Fibroblast of lung (primary cell): ENCODE data around the gene UBAP2. TPM values are rescaled to one million over a fixed set of nuclear protein-coding genes. Genes with fewer than 3 reads are reported as not detected.

Source experiments
- DNase-seq, 2 donors: peaks; one replicate each; pipeline versions ENCODE4 v3.0.0 to v3.0.0-alpha.2; 2010; ENCODE audit warnings: low read depth in 2 of 2
- H2AFZ ChIP-seq: 2 replicates; pipeline ENCODE4 v1.5.1; 2012; ENCODE audit warnings: low read length, control low read depth, inconsistent platforms
- H3K27ac ChIP-seq: 2 replicates; pipeline ENCODE4 v1.5.1; 2011; ENCODE audit warnings: low read length, control low read depth; ENCODE audit not compliant: insufficient read depth
- H3K27me3 ChIP-seq: 2 replicates; pipeline ENCODE4 v1.5.1; 2011; ENCODE audit warnings: mild to moderate bottlenecking, low read length; ENCODE audit not compliant: control insufficient read depth, insufficient read depth
- H3K36me3 ChIP-seq: 2 replicates; pipeline ENCODE4 v1.5.1; 2011; ENCODE audit warnings: low read length; ENCODE audit not compliant: control insufficient read depth, insufficient read depth
- H3K4me1 ChIP-seq: 2 replicates; pipeline ENCODE4 v1.5.1; 2011; ENCODE audit warnings: low read length; ENCODE audit not compliant: control insufficient read depth, insufficient read depth; ENCODE audit errors: extremely low read depth
- H3K4me2 ChIP-seq: 2 replicates; pipeline ENCODE4 v1.5.1; 2011; ENCODE audit warnings: low read length, control low read depth; ENCODE audit not compliant: insufficient read depth; ENCODE audit errors: extremely low read depth
- H3K4me3 ChIP-seq, 4 experiments: fragments of 200-600 bp in 1 of 4; sonication (generic) in 1 of 4; replicated peaks in 1 of 4; 2 replicates each; pipeline ENCODE4 v1.5.1; 2011 to 2016; ENCODE audit warnings: low read length in 4 of 4, low read depth in 3 of 4, mild to moderate bottlenecking in 3 of 4, control low read depth in 2 of 4, inconsistent platforms in 1 of 4, mixed read lengths in 1 of 4; ENCODE audit not compliant: insufficient read depth in 1 of 4; ENCODE audit errors: control extremely low read depth in 1 of 4
- H3K79me2 ChIP-seq: 2 replicates; pipeline ENCODE4 v1.5.1; 2012; ENCODE audit warnings: mild to moderate bottlenecking, low read length, inconsistent platforms; ENCODE audit not compliant: control insufficient read depth, insufficient read depth
- H3K9ac ChIP-seq: 2 replicates; pipeline ENCODE4 v1.5.1; 2011; ENCODE audit warnings: mild to moderate bottlenecking, low read length, control low read depth; ENCODE audit not compliant: insufficient read depth
- H3K9me3 ChIP-seq: 2 replicates; pipeline ENCODE4 v1.5.1; 2012; ENCODE audit warnings: low read depth, low read length; ENCODE audit not compliant: control insufficient read depth, insufficient read depth
- H4K20me1 ChIP-seq: 2 replicates; pipeline ENCODE4 v1.5.1; 2011; ENCODE audit warnings: low read length; ENCODE audit not compliant: control insufficient read depth, insufficient read depth; ENCODE audit errors: extremely low read depth
- EZH2 ChIP-seq: IDR thresholded peaks from 2 replicates; pipeline ENCODE4 v1.5.1; 2012; ENCODE audit warnings: low read length, control low read depth, mild to moderate bottlenecking; ENCODE audit errors: missing control alignments
- polyA plus RNA-seq, 2 donors: library from polyadenylated mRNA; depleted of rRNA in 1 of 2; stranded (reverse) in 1 of 2; unstranded in 1 of 2; fragments of >200 nt; gene quantifications; 2 replicates each; pipeline ENCODE4 v1.2.1, GENCODE V29; 2011 to 2012; ENCODE audit warnings: missing spikeins in 1 of 2
- total RNA-seq: library from RNA; depleted of rRNA; stranded (reverse); fragments of >200 nt; gene quantifications from 2 replicates; pipeline ENCODE4 v1.2.1, GENCODE V29; 2014
- TF ChIP-seq, protein P1 (sequence below), 2 donors: IDR thresholded peaks in 1 of 2; conservative IDR thresholded peaks in 1 of 2; 1 replicate in 1 of 2; 2 replicates in 1 of 2; pipeline ENCODE4 v1.5.1; 2011 to 2012; ENCODE audit warnings: low read length in 2 of 2, control low read depth in 1 of 2, inconsistent platforms in 1 of 2, low read depth in 1 of 2, mild to moderate bottlenecking in 1 of 2

The UBAP2 gene
- total and polyA plus RNA-seq, 2 donors (not counting 1 experiment from before 2014, with no cell fraction given) = 10.2 to 20.6 TPM

- Histone ChIP-seq H3K9me3 (no peaks in the 10 kb centered on the region), H3K4me1 (no peaks in the 10 kb centered on the region), H3K27ac (no peak overlapping the region), H4K20me1 (no peaks in the 10 kb centered on the region), H3K9ac (no peak overlapping the region), H3K4me3 (no peak overlapping the region), H3K4me2 (no peak overlapping the region), H3K79me2 (no peaks in the 10 kb centered on the region), H3K27me3 (no peaks in the 10 kb centered on the region), H3K36me3 (peaks cover 8% of the 10 kb centered on the region), H2AFZ (no peak overlapping the region)
- TF ChIP-seq, protein P1, sequence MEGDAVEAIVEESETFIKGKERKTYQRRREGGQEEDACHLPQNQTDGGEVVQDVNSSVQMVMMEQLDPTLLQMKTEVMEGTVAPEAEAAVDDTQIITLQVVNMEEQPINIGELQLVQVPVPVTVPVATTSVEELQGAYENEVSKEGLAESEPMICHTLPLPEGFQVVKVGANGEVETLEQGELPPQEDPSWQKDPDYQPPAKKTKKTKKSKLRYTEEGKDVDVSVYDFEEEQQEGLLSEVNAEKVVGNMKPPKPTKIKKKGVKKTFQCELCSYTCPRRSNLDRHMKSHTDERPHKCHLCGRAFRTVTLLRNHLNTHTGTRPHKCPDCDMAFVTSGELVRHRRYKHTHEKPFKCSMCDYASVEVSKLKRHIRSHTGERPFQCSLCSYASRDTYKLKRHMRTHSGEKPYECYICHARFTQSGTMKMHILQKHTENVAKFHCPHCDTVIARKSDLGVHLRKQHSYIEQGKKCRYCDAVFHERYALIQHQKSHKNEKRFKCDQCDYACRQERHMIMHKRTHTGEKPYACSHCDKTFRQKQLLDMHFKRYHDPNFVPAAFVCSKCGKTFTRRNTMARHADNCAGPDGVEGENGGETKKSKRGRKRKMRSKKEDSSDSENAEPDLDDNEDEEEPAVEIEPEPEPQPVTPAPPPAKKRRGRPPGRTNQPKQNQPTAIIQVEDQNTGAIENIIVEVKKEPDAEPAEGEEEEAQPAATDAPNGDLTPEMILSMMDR (conservative IDR thresholded peaks at IDR 0.05 in 1 of 2, IDR thresholded peaks at IDR 0.05 in 1 of 2; ENCODE audit: low read depth in 1 of 2, low read length in 2 of 2) = no peak
- no peak for TF ChIP-seq EZH2
- DNase-seq = peak in 1 of 2 donors; percentile 39
Observed at GRCh38 chr9:34084562-34084961, 35.9 kb upstream of the UBAP2 start.

- Histone ChIP-seq H4K20me1 (no peaks in the 10 kb centered on the region), H3K4me1 (no peaks in the 10 kb centered on the region), H3K9me3 (no peaks in the 10 kb centered on the region), H3K36me3 (no peaks in the 10 kb centered on the region), H3K27ac (no peak overlapping the region), H3K27me3 (no peaks in the 10 kb centered on the region), H3K9ac (no peak overlapping the region), H2AFZ (no peak overlapping the region), H3K4me2 (no peak overlapping the region), H3K79me2 (no peaks in the 10 kb centered on the region), H3K4me3 (no peak overlapping the region)
- DNase-seq = peak; percentile 11 to 53
- TF ChIP-seq, protein P1 (conservative IDR thresholded peaks at IDR 0.05 in 1 of 2, IDR thresholded peaks at IDR 0.05 in 1 of 2; ENCODE audit: low read depth in 1 of 2, low read length in 2 of 2) = no peak
- TF ChIP-seq EZH2 = no peak
Observed at GRCh38 chr9:34079181-34079580, 30.5 kb upstream of the UBAP2 start.

GRCh38 chr9:34072868-34073590 lies 24.3 kb upstream of the UBAP2 start:
- Histone ChIP-seq H3K27me3 (no peaks in the 10 kb centered on the region), H2AFZ (peak overlapping the region; percentile 47), H3K4me3 (no peak overlapping the region), H3K4me1 (peaks cover 14% of the 10 kb centered on the region), H4K20me1 (no peaks in the 10 kb centered on the region), H3K4me2 (peak overlapping the region; percentile 64), H3K36me3 (no peaks in the 10 kb centered on the region), H3K27ac (no peak overlapping the region), H3K79me2 (no peaks in the 10 kb centered on the region), H3K9me3 (no peaks in the 10 kb centered on the region), H3K9ac (no peak overlapping the region)
- DNase-seq = peak; percentile 88
- TF ChIP-seq, protein P1 (conservative IDR thresholded peaks at IDR 0.05 in 1 of 2, IDR thresholded peaks at IDR 0.05 in 1 of 2; ENCODE audit: low read depth in 1 of 2, low read length in 2 of 2) = no peak
- no peak for TF ChIP-seq EZH2
